ENCODE data around the gene LRRC18. TPM values are rescaled to one million over a fixed set of nuclear protein-coding genes. Genes with fewer than 3 reads are reported as not detected.

Gene LRRC18
- total and polyA plus RNA-seq, 9 of the 15 experiments (the other 6 are each of a cell fraction or from before 2014, with no cell fraction given): not detected

GRCh38 chr10:48958598-48959190, 19.1 kb upstream of the LRRC18 start:
- no peak overlapping the region for H3K27ac ChIP-seq (ENCODE audit: extremely low read depth, low read depth, low read length)
- H3K9ac ChIP-seq (ENCODE audit: insufficient read depth in 1 of 2, low read depth in 2 of 2, low read length in 2 of 2): no peak overlapping the region
- H3K4me3 ChIP-seq: no peak overlapping the region
- intact Hi-C loops (cut with micrococcal nuclease): no loop called here
- no peak for ATAC-seq
- CTCF ChIA-PET (ENCODE audit: low intra/inter-chr PET ratio): no interaction called here
- H3K36me3 ChIP-seq (ENCODE audit: control insufficient read depth, insufficient read depth, low read length): no peaks in the 10 kb centered on the region
- H3K9me1 ChIP-seq (ENCODE audit: control insufficient read depth, insufficient read depth, low read length): no peaks in the 10 kb centered on the region
- 0% methylated on average over 1 of the region's 1 CpG for WGBS (ENCODE audit: insufficient coverage, low coverage, missing lambda C conversion rate)
- TF ChIP-seq ZNF551 (CRISPR knock-in tag; IDR thresholded peaks at IDR 0.05) (no peak), SP1 (CRISPR knock-in tag; IDR thresholded peaks at IDR 0.05) (no peak), MAFG (tag; conservative IDR thresholded peaks at IDR 0.05) (peak; percentile 65), ZNF316 (IDR thresholded peaks at IDR 0.05) (peak; percentile 52), VEZF1 (CRISPR knock-in tag; IDR thresholded peaks at IDR 0.05) (no peak), ATF7 (IDR thresholded peaks at IDR 0.05) (peak; percentile 53; the same call in 1 of the 2 replicates), NFE2L1 (tag; IDR thresholded peaks at IDR 0.05; ENCODE audit: borderline replicate concordance, low read depth) (peak; percentile 39; the same call in 1 of the 2 replicates), NR2C1 (IDR thresholded peaks at IDR 0.05) (no peak), NR2C1 (tag; IDR thresholded peaks at IDR 0.05) (no peak), NFE2 (IDR thresholded peaks at IDR 0.05; ENCODE audit: low read depth) (peak; percentile 72), NRF1 (conservative IDR thresholded peaks at IDR 0.05 in 1 of 2, IDR thresholded peaks at IDR 0.05 in 1 of 2) (no peak), KDM1A (IDR thresholded peaks at IDR 0.05) (no peak)
- no TSS peak for BruUV-seq (replicated peaks)
- H2AFZ ChIP-seq (ENCODE audit: low read depth, low read length): no peak overlapping the region
- H3K4me1 ChIP-seq (replicated peaks in 1 of 2; ENCODE audit: control insufficient read depth in 2 of 2, insufficient read depth in 2 of 2, low read length in 2 of 2): no peaks in the 10 kb centered on the region
- H4K20me1 ChIP-seq (replicated peaks; ENCODE audit: control insufficient read depth, insufficient read depth, low read length): peaks cover 3% of the 10 kb centered on the region; the same call in 1 of the 2 replicates
- no peaks in the 10 kb centered on the region for H3K79me2 ChIP-seq (ENCODE audit: control insufficient read depth, insufficient read depth, low read length)
- peaks cover 12 to 34% of the 10 kb centered on the region in 2 experiments for H3K27me3 ChIP-seq (ENCODE audit: control insufficient read depth in 2 of 2, insufficient read depth in 2 of 2, low read length in 2 of 2)
- DNase-seq (ENCODE audit: extremely low read depth in 1 of 4, low spot score in 3 of 4): no peak
- no peaks in the 10 kb centered on the region for H3K9me3 ChIP-seq (replicated peaks; ENCODE audit: control insufficient read depth, insufficient read depth, low read depth, low read length)
- no peak overlapping the region for H3K4me2 ChIP-seq (ENCODE audit: insufficient read depth, low read length)
- in situ Hi-C loops (cut with MboI): no loop called here
- POLR2A ChIA-PET: no interaction called here
- no peak for FAIRE-seq

Measured in K562 (cell line).